Left renal pelvis (tissue), 4 donors: ENCODE results near the gene RXRA. TPM values are rescaled to one million over a fixed set of nuclear protein-coding genes. Genes with fewer than 3 reads are reported as not detected.
"Not testable (repeated sequence)": the region's sequence is repeated elsewhere in the genome, so short reads cannot be mapped to it uniquely, and the experiment has no call there.

ENCODE experiments used
- DNase-seq, 4 donors: peaks; one replicate each; pipeline ENCODE4 v3.0.0-alpha.2; 2013; ENCODE audit warnings: low read depth in 4 of 4, low spot score in 3 of 4
- polyA plus RNA-seq, 4 donors: library from polyadenylated mRNA; unstranded; fragments of 120-200 nt; gene quantifications; one replicate each; pipeline ENCODE4 v1.2.1, GENCODE V29; 2013; ENCODE audit not compliant: insufficient read length in 4 of 4

RXRA gene
- polyA plus RNA-seq, 4 donors, result 38.1 to 52.1 (median 42.5) TPM

DNA sequence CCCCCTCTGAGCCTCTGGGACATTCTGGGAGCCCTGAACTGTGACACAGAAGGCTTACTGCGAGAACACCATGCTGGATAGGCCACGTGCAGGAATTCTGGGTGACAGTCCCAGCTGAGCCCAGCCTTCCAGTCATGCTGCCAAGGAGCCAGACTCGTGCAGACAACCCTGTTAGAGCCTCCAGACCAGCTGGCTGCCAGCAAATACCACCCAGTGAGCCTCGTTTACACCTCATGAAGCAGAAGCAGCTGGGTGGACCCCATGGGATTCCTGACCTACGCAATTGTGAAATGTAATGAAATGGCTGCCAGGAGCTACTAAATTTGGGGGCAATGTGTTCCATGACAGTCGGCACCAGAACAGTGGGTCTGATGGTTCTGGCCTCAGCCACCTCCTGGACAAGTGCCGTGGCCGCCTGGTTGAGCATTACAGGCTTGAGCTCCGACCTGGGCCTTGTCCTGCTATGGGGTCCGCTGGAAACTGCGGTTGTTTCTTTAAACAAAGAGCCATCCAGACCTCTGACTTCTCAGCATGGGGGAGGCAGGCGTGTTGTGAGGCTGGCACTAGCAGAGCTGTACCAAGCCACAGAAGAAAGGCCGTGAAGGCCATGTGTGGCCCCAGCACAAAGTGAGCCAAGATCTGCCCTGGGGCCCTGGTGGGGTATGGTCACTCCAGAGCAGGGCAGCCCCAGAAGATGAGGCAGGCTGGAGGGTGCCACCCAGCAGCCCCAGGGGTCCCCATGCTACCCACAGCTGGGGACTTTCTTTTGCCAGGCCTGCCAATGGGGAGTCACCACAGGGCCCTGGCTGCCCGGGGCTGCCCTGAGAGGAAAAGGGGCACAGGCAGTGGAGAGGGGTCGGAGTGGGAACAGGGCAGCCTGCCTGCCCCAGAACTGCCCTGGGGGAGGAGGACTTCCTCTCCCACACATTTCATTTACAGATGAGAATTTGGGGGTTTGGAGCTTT lies 19.3 kb upstream of the RXRA start:
- DNase-seq, result no peak

DNA sequence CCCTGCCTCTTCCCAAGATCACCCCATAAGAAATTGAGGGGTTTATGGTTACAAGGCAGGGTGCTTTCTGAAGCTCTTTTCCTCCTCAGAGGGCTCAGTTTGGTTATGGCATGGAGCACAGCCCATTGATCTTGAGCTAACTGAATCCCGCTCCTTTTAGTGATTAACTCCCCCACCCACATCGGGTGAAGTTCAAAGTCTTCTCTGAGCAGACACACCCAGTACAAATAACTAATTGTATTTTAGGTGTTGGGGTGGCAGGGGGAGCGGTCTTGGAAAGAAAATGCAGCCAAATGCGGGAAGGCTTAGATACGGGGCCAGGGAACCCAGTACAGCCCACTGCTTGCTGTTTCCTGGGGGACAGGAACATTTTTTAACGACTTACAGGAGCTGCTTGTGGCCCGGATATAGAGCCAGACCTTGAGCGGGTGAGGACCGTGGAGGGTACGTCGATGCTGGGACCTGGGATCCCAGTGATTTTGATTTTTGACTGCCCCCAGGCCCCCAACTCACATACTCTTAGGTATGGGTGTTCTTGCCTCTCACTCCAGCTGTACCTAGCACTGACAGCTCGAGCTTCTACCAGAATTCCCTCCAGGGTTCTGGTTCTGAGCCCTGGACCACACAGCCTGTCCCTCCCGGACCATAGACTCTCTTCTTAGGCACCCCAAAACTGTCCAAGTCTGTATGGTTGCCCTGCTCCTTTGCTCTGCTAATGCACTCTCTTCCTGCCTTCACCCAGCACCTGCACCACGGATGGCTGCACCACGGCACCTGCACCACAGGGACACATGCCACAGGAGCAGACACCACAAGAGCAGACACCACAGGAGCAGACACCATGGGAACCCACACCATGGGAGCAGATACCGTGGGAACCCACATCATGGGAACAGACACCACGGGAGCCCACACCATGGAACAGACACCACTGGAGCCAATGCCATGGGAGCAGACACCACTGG lies 18.3 kb upstream of the RXRA start:
- DNase-seq, result no peak

DNA sequence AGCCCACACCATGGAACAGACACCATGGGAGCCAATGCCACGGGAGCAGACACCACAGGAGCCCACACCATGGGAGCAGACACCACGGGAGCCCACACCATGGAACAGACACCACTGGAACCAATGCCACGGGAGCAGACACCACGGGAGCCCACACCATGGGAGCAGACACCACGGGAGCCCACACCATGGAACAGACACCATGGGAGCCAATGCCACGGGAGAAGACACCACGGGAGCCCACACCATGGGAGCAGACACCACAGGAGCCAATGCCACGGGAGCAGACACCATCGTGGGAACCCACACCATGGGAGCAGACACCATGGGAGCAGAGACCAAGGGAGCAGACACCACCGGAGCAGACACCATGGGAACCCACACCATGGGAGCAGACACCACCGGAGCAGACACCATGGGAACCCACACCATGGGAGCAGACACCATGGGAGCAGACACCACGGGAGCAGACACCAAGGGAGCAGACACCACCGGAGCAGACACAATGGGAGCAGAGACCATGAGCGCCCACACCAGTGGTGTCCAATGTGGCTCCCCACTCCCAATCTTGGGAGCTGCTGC lies 17.5 kb upstream of the RXRA start:
- DNase-seq, result not testable (repeated sequence)

- no peak for DNase-seq
Measured at GRCh38 chr9:134313470-134313869, 12.8 kb upstream of the RXRA start.

DNA sequence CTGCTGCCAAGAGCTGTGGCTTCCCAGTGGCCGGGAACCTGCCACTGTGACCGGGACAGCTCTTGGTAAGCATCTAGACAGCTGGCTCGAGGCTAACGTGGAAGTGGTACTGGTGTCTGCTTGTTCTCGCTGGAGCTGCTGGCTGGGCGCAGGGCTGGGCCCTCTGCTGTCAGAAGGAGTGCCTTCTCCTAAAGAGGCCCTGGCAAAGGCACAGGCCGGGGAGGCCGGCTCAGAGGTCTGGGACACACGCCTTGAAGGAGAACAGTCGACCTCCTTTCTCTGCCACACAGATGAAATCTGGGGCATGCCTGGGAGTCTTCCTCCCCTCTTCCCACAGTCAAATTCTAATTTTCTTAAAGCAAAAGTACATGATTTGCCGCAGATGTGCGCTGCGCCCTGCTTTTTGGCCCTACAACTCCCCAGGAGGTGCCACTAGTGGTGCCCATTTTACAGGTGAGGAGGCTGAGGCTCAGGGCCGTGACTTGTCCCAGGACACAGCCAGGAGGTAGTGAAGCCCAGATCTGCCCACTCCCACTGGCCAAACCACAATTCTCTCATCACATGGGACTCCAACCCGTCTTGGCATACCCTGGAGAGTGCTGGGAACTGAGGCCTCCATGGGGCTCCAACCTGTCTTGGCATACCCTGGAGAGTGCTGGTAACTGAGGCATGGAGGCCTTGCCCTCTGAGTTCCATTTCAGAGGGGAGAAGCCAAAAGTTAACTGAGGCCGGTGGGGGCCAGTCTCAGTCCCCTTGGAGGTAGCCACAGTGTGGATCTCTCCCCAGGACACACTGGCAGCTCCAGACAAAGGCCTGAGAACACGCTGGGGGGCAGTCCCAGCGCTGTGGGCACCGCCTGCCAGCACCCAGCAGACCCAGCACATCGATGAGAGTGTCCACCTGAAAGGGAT lies 12.0 kb upstream of the RXRA start:
- no peak for DNase-seq

- no peak for DNase-seq
Measured at GRCh38 chr9:134314950-134315715, 11.1 kb upstream of the RXRA start.

GRCh38 chr9:134315716-134316448 lies 10.4 kb upstream of the RXRA start:
- DNase-seq, result no peak

- no peak for DNase-seq
Measured at GRCh38 chr9:134316449-134317160, 9.7 kb upstream of the RXRA start.

DNA sequence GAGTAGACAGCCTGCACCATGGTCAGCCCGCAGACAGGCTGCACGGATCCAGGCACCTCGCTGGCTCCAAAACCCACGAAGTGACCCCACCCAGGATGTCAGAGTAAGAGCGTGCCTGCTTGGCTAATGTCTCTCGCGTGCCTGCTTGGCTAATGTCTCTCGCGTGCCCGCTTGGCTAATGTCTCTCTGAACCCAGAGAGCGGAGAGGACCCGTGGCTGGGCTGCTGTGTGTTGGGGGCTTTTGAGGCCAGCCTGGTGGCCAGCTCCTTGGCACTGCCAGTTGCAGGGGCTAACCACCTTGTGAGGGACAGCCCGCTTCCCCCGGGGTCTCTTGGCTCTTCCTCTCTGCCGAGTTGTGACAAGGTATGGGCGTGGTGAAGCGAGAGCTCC lies 8.9 kb upstream of the RXRA start:
- no peak for DNase-seq

DNA sequence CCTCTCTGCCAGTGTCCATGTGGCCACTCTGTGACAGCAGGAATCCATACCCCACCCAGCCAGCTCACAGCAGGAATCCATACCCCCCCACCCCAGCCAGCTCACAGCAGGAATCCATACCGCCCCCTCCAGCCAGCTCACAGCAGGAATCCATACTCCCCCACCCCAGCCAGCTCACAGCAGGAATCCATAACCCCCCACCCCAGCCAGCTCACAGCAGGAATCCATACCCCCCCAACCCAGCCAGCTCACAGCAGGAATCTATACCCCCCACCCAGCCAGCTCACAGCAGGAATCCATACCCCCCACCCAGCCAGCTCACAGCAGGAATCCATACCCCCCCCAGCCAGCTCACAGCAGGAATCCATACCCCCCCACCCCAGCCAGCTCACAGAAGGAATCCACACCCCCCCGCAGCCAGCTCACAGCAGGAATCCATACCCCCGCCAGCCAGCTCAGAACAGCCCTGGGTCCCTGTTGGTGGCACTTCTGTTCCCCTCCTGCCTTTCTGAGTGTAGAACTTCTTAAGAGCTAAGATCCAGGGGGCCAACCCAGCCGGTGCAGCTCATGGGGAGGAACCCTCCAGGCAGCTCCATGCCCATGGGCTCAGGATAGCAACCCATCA lies 8.4 kb upstream of the RXRA start:
- no peak for DNase-seq

DNA sequence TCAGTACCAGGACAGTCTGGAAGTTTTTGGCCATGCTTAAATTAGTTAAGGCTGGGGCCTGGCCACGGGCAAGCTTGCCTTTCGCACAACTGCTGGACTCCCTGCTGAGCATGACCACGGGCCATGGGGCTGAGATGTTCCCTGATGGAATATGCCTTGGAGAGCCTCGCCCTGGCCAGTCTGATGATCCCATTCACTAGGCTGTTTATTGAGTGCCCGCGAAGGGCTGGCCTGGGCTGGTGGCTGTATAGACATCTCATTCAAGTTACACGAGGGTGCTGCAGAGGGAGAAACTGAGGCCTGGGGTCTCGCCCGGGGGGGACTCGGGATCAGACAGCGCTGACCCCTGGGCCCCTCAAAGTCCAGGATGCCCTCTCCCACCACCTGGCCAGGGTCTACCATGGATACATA lies 7.8 kb upstream of the RXRA start:
- DNase-seq, result no peak

- no peak for DNase-seq
Measured at GRCh38 chr9:134318941-134319305, 7.3 kb upstream of the RXRA start.

GRCh38 chr9:134319306-134320125 lies 6.7 kb upstream of the RXRA start:
- DNase-seq, result no peak

DNA sequence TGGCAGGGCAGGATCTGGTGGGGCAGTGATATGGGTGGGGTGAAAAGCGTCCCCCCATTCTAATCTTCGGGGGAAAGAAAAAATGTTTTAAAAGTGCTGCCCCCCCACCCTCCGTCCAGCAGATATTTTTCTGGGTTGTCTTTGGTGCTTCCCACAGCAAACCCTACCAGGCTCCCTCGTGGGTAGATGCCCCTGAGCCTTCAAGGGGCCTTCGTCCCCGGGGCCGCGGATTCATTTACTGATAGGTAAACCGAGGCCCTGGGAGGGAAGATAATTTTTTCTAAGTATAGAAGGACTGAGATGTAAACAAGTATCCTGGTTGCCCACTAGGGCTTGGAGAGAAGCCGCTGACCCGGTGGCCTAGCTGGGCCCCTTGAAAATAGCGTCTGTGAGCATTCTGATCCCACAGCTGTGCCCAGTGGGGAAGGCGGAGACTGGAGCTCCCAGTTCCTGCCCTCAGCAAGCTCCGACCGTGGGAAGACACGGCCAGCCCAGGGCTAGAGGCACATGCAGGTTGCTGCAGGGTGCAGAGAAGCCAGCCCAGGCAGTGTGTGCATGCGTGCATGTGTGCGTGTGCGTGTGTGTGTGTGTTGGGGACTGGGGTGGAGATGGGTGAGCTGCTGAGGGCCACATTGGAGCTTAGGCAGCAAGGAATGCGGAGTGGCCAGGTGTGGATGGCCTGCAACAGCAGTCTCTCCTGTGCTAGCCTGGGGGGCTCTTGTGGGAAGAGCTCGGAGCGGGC lies 6.0 kb upstream of the RXRA start:
- DNase-seq, result no peak

GRCh38 chr9:134320868-134321471 lies 5.3 kb upstream of the RXRA start:
- DNase-seq, result no peak

DNA sequence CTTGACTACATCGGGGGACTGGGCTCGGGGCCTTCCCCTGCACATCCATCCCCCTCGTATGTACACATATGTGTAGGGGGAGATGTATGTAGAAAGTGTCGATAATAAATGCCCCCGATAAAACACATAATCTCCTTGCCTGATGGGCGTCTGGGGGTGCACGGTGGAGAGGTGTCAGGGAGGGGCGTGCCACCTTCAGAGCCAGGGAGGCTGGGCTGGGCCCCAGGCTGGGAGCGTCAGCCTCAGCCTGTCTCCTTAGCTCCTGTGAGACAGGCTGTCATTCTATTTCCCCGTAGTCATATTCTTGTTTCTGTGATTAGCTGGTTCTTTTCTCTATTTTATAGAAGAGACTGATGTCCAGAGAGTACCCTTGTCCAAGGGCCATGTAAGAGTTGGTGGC lies 4.7 kb upstream of the RXRA start:
- DNase-seq, result no peak
